ENCODE measurements around the gene CDO1.

Gene CDO1

DNA sequence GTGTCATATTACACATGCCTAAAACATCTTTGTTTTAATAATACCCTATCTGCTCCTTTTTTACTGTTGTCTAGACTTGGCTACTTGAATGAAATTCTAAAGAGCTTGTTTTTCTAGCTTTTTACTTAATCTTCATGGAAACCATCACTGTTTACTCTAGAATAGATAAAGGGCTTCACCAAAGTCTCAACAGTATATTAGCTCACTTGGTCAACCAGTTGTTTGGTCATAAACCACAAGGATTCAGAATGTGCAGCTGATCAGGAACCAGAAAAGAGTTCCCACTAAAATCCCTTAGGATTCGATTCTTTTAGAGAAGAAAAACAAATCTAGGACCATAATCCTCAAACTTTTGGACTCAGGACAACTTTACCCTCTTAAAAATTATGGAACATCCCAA lies 38.0 kb downstream of the CDO1 start:
- no peak for DNase-seq

DNA sequence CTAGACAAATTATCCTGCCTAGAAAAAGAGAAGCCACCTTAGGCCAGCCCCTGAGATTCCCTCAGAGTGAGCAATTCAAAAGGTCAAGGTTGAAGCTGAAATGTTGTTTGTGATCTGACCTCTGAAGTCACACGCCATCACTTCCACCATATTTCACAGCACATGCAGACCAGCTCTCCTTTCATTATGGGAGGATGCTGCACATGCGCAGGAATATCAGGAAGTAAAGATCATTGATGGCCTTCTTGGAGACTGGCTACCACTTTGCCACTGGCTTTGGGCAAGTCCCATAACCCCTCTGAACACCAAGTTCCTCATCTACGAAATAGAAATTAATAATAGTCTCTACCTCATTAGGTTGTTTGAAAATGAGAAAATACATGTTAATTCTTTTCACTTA lies 39.5 kb downstream of the CDO1 start:
- DNase-seq = no peak

DNA sequence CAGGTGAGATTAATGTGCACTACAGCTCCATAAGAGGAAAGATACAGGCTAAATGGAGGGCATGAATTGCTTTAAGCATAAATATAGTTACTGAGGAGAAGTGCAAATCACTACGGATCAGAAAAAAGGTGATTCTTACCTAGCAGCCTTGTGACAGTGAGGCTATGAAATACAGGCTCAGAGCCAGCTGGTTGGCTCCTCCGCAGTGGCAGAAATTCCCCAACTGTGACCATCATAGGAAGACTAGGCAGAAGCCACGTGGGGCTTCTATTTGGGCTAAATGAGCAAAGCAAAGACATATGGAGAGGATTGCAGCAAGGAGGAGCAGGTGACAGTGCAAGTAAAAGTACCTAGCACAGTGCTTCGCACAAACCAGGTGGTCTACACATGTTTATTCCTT lies 40.5 kb downstream of the CDO1 start:
- no peak for DNase-seq

DNA sequence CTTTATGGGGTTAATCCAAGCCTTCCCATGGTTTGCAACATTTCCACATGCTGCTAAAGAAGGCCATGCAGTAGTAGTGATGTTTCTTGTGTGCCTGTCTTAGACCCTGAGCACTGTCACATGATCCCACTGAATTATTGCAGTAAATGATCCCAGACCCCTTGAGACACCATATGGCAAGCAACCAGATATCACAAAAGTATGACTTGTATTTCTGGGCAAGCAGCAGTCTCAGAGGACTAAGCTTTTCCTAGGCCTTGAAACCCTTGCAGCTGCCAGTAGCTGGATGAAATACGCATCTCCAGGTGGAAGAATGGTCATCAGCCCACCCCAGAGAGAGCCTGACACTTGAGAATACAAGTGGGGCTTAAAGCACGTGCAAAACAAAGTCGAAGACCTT lies 41.8 kb downstream of the CDO1 start:
- DNase-seq = no peak

DNA sequence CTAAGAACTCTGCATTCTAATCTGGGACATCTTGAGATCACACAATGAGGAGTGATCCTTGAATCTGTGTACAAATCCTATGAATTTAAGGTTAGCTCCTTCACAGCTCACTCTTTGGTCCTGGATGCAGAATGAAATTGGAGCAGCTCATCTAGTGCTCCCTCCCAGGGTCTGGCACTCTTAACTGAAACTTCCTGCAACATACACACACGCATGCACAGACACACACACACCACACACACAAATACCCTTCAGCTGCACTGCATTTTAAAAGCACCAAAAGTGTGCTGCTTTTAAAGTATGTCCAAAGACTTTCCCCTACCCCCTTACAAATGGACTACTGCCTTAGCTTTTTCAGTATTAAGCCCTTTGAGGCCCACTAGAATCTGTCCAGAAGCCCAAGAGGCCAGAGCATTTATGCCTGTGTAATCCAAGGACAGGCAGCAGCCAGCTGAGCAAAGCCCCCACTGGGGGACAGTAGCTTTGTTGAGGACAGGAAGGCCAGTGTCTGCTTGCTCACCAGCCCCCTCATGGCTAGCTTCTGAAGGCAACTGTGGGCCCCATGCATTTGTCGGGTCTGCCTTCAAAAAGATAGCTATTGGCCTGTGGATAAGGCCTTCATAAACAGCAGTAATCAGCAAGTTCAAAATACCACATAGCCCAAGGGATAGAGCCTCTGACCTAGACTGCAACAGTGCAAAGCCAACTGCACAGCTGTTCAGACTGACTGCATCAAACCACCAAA lies 43.6 kb downstream of the CDO1 start:
- DNase-seq = no peak

DNA sequence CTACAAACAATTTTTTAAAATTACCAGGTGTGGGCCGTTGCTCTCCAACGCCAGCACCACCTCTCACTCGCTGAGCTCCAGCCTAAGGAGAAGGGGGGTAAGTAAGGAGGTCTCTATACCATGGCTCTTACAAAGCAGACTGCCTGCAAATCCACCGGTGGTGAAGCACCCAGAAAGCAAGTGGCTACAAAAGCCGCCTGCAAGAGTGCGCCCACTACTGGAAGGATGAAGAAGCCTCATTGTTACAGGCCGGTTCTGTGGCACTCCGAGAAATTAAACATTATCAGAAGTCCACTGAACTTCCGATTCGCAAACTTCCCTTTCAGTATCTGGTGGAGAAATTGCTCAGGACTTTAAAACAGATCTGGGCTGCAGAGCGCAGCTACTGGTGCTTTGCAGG lies 46.0 kb downstream of the CDO1 start:
- DNase-seq = peak; percentile 13

DNA sequence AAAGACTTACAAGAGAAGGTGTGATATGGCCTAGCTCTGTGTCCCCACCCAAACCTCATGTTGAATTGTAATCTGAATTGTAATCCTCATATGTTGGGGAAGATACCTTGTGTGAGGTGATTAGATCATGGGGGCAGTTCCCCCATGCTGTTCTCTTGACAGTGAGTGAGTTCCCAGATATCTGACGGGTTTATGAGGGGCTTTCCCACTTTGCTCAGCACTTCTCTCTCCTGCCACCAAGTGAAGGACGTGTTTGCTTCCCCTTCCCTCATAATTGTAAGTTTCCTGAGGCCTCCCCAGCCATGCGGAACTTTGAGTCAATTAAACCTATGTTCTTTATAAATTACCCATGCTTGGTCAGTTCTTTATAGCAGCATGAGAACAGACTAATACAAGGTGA lies 49.0 kb downstream of the CDO1 start:
- DNase-seq = no peak

DNA sequence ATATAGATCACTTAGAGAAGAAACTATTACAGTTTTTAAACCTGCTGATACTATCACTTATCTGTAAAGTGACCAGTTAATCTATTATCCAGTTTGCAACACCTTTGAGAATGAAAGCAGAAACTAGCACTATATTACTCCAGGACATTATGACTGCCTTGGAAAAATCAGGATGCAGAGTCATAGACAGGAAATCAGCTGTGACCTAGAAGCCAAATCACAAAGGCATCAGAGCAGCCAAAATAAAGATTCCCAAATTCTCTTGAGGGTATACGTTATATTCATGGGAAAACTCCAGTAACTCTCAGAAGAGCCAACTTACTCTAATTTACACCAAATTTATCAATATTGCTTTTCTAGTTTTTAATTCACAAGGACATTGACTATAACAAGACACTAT lies 49.9 kb downstream of the CDO1 start:
- DNase-seq = no peak

DNA sequence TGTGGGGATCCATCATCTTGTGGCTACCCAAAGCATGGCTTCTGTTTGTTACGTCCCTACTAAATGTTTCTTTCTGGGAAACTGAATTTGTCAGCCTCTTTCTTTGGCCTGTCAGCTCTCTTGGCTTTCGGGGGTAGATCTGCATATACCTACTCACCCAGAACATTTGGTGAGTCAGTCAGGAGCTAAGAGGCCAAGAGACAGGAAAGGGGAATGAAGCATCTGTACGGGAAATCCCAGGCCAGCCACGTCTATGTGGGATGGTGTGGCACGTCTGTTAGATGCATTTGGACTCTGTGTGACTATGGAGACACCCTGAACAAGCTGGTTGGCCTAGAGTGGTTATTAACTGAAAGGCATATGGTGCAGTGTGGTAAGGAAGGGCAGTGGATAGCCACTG lies 58.1 kb downstream of the CDO1 start:
- peak; percentile 3 for DNase-seq

DNA sequence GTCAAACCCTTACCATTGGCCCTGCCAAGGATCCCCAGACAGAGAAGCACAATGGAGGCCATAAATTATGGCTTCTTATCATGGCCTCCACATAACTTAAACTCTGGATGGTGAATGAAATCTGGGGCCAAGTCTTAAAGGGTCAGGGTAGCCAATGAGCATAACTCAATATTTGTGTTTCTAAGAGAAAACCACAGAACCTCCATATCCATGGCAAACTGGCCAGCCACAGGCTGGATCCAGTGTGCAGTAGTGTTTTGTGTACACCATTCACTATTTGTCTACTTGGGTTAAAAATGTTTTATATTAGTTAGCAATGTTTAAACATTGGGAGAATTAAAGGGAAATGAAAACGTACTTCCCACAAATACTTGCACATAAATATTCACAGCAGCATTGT lies 60.8 kb downstream of the CDO1 start:
- DNase-seq = no peak
